NB4 (cell line): Measurements from ENCODE around the gene TFEC.

ENCODE experiments used
- POLR2A ChIP-seq: IDR thresholded peaks from 2 replicates; pipeline ENCODE4 v1.6.1; 2011; ENCODE audit warnings: mild to moderate bottlenecking; ENCODE audit not compliant: insufficient read length; ENCODE audit errors: extremely low read depth
- TF ChIP-seq, protein P1 (sequence below): IDR thresholded peaks from one replicate; pipeline ENCODE4 v1.5.1; 2012; ENCODE audit warnings: low read depth, low read length

DNA sequence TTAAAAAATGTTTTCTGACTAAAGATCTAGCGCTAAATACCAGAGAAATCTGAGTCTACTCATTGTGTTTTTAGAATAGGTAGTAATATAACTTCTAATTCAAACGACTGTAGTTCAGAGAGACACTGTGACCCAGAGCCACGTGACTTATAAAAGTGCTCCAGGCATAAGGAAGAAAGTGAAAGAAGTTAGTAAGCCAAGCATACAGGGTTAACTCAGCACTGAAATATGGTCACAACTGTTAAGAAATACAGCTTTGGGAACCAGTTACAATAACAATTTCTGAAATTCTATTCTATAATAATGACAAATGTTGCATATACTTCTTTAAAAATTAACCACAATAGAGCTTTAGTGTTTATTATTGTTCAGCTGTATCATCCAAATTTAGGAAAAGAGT, 119.1 kb downstream of the TFEC start:
- TF ChIP-seq, protein P1, sequence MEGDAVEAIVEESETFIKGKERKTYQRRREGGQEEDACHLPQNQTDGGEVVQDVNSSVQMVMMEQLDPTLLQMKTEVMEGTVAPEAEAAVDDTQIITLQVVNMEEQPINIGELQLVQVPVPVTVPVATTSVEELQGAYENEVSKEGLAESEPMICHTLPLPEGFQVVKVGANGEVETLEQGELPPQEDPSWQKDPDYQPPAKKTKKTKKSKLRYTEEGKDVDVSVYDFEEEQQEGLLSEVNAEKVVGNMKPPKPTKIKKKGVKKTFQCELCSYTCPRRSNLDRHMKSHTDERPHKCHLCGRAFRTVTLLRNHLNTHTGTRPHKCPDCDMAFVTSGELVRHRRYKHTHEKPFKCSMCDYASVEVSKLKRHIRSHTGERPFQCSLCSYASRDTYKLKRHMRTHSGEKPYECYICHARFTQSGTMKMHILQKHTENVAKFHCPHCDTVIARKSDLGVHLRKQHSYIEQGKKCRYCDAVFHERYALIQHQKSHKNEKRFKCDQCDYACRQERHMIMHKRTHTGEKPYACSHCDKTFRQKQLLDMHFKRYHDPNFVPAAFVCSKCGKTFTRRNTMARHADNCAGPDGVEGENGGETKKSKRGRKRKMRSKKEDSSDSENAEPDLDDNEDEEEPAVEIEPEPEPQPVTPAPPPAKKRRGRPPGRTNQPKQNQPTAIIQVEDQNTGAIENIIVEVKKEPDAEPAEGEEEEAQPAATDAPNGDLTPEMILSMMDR = no peak
- TF ChIP-seq POLR2A = no peak
